Tongue (tissue), 2 donors: ENCODE data around the gene HDAC5. TPM values are rescaled to one million over a fixed set of nuclear protein-coding genes. Genes with fewer than 3 reads are reported as not detected.
"Not testable (repeated sequence)": the region's sequence is repeated elsewhere in the genome, so short reads cannot be mapped to it uniquely, and the experiment has no call there.

Experiments
- DNase-seq: peaks from one replicate; pipeline ENCODE4 v3.0.0-alpha.2; 2015
- total RNA-seq: library from RNA; depleted of rRNA; stranded (reverse); fragments of >200 nt; gene quantifications from one replicate; pipeline ENCODE4 v1.2.3, GENCODE V29; 2014

HDAC5 gene
- 127 TPM for total RNA-seq

DNA sequence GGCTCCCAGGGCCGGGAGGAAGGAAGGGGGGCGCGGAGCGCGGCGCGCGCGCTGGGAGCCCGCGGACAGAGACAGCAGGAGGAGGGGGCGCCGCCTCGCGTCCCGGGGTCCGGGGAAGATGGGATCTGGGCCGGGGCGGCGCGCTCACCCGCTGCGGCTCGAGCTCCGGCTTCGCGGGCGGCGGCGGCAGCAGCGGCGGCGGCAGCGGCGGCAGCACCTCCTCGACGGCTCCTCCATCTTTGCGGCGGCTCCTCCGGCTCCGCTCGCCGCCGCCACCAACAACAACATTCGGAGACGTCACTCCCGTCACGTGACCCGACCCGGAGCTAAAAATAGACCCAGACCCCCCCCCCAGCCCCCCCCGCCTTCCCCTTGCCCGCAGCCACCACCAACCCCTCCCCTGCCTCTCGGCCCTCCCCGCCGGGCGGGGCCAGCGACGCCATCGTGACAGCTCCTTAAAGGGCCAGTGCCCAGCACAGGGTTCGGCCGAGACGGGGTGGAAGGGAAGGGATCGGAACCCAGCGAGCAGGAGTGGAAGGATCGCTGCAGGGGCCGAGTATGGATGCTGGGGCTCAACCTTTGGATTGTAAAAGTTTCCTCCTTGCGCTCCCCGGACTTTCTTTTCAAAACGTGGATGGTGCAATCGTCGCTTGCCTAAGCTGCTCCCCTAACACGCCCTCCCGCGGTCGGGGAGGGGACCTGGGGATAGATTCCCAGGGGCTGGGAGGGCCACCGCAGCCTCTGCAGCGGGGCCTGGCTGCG is at the start of gene HDAC5:
HDAC5 (minus strand) TSS at position 286 of the 762 bp plus-strand sequence. CDS start 6,126 bp downstream, outside the sequence.
- DNase-seq, result peak; percentile 98

DNA sequence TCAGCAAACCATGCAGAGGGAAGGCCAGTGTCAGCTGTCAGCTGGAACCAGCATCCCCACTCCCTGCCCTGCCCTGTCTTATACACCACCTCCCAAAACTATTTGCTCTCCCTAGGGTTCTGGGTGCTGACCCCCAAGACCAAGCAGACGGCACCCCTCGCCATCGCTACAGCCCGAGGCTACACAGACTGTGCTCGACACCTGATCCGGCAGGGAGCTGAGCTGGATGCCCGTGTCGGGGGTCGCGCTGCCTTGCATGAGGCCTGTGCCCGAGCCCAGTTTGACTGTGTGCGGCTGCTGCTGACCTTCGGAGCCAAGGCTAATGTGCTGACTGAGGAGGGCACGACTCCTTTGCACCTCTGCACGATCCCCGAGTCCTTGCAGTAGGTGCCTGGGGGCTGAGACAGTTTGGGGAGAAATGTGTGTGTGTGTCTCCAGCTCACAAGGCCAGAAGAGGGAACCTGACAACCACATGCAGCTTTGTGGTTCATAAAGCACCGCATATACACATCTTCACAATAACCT is 48.6 kb upstream of the HDAC5 start:
- no peak for DNase-seq

- peak; percentile 76 for DNase-seq
These were observed 47.2 kb upstream of the HDAC5 start, which contains the start of gene ASB16 for GRCh38 chr17:44170499-44171201. Gene ASB16 (plus strand): TSS chr17:44170704. CDS start chr17:44170790, 86 bp downstream.

- no peak for DNase-seq
These were observed 46.7 kb upstream of the HDAC5 start for GRCh38 chr17:44170135-44170498.

GRCh38 chr17:44167181-44167861 is 43.9 kb upstream of the HDAC5 start:
- DNase-seq, result no peak

DNA sequence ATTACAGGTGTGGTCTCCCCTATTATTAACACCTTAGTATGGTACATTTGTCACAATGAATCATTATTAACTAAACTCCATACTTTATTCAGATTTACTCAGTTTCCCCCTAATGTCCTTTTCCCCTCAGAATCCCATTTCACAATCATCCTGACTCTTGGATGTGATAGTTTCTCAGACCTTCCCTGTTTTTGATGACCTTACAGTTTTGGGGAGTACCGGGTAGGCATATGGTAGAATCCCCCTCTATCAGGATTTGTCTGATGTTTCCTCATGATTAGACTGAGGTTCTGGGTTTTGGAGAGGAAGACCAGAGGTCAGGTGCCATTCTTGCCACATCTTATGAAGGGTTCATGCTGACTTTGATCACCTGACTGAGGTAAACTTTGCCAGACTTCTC is 41.0 kb upstream of the HDAC5 start:
- no peak for DNase-seq

GRCh38 chr17:44159519-44160210 is 36.2 kb upstream of the HDAC5 start:
- no peak for DNase-seq

DNA sequence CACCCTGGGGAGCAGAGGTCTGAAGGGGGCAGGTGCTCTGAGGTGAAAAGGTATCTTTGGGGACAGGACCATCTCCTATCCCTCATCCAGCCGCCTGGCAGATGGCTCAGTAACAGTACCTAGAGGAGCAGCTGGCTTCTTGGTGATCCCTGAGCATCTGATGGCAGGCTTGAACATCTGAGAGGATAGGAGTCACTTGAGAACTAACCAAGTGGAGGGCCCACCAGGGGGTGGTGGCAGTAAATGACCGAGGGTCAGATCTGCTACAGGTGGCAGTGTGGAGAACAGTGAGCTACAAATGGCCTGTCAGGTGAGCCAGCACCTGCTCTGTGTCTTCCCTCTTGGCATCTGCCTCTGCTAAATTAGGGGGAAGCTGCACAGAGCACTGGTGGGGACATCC is 32.0 kb upstream of the HDAC5 start:
- DNase-seq, result no peak

- no peak for DNase-seq
These were observed 29.4 kb upstream of the HDAC5 start for GRCh38 chr17:44152875-44153274.

DNA sequence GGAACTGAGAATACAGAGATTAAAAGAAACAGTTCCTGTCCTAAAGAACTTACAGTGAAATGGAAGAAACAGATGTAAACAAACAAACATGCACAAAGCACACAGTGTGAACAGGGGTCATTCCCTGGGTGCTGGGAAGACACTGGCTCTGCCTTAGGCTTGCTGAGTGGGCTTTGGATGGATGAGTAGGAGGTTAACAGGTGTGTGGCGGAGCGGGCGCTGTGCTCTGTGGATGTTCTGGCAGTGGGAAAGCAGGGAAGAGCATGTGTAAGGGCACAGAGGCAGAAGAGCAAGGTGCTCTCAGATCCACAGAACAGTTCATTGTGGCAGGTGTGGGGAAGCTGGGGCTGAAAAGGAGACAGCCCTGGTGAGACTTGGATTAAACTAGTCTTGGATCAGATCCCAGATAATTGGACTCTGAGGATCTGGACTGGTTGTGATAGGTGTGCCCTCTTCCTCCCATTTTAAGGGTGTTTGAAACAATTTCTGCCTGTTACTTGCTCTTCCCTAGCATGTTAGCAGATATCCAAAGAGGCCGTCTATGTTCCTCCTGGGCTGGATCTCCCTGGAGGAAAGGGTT is 26.4 kb upstream of the HDAC5 start:
- DNase-seq, result no peak

DNA sequence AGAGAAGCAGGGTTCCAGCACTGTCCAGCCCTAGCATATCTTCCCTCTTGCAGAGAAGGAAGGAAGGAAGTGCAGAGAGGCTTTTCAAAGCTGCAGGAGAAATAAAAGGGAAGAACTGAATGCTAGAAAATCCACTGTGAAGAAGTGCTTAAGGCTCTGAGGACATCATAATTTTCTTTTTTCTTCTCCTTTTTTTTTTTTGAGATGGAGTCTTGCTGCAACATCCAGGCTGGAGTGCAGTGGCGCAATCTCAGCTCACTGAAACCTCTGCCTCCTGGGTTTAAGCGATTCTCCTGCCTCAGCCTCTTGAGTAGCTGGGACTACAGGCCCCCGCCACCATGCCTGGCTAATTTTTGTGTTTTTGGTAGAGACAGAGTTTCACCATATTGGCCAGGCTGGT is 25.6 kb upstream of the HDAC5 start:
- not testable (repeated sequence) for DNase-seq

- DNase-seq, result no peak
These were observed 24.4 kb upstream of the HDAC5 start for GRCh38 chr17:44147812-44148211.

DNA sequence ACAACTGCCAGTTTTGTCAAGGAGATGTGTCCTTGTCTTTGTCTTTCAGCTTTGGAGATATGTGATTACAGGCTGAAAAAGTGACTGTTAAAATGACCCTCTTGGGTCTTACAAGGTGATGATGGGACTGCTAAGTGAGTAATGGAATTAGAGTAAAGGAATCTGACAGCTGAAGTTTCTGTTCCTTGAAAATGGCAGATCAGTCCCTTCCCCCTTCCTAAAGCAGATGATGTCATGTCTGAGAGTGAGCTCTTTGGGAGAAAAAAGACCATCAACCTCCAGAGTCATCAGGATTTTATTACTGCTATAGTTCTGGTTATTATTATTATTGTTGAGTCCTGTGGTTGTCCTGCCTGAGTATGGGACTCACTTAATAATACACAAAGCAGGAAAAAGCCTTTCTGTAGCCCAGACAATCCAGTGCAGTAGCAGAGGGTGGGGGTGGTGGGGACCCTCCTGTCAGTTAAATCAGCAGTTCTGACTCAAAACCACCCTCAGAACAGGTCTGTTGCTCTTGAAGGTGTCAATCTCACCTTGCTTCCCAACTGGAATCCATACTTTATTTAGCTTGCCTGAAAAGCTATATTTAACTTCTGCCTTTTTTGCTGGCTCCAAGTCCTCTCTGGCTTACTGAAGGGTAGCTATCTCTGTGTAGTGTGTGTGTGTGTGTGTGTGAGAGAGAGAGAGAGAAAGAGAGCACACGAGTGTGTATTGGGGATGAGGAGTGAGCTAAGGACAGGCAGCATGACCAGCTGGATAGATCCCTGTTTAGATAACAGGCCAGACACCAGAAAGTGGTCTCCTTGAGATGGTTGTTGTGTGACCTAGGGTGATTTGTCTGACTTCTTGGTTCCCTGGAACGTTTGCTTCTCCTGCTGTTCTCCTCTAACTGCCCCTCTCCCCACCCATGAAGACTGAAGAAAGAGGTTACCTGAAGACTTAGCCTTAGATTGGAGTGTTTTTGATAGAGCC is 23.2 kb upstream of the HDAC5 start:
- no peak for DNase-seq

GRCh38 chr17:44144966-44145739 is 21.7 kb upstream of the HDAC5 start:
- DNase-seq, result no peak

- not testable (repeated sequence) for DNase-seq
These were observed 20.5 kb upstream of the HDAC5 start for GRCh38 chr17:44143921-44144320.

DNA sequence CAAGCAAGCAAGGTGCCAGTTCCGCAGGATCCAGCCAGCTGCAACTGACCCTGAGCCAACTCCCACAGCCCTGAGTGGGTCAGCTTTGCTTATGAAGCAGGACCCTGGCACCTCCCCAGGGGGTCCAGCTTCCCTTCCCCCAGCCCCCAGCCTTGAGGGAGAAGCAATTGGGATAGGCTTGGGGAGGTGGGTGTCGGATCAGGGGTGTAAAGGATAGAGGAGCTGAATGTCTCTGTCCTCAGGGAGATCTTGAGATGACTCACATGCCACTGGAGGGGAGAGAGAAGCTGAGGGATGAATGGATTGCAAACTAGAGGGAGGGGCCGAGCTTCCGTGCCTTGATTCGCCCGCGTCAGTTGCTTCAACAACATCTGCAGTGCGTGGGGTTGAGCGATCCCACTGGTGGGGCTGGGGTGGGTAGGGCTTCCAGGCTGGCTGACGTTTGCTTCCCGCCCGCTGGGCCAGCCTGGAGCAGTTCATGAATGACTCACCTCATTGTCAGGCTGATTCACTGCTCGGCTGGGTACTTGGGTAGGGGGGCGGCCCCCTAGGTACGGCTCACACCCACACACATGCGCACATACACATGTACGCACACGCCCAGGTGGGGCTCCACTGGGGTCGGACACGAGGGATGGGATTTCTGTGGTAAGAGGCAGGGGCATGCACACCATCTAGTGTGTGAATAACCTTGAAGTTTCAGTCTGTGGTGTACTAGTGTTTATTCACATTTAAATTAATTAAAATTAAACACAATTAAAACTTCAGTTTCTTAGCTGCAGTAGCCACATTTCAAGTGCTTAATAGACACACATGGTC is 14.7 kb upstream of the HDAC5 start:
- peak; percentile 87 for DNase-seq

GRCh38 chr17:44134752-44135568 is 11.5 kb upstream of the HDAC5 start:
- DNase-seq, result no peak

DNA sequence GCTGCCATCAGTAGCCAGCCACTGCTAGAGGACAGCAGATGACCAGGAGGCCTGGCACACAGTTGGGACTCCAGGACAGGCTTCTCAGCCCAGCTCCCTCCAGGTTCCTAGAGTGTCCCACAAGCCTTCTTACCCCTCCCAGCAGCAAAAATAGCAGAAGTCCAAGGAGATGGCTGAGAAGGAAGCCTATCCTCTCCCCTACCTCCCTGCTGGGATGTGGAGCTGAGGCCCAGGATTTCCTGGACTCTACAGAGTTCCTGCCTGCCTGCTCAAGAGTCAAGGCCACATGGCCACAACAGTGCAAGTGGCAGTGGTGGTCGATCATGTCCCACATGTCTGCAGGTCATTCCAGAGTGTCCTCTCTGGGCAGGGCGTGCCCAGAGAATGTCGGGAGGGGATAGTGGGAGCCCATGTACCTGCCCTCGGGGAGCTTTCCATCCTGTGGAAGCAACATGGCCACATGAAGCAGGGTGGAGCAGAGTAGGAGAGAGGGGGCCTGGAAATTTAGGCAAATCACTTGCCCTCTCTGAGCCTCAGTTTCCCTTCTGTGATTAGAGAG is 10.6 kb upstream of the HDAC5 start:
- DNase-seq, result no peak
